DND-41 (cell line): ENCODE measurements around the gene NEUROG3.

ENCODE experiments used
- ATAC-seq: fragments of 200-7000 bp; cut with Tn5 transposase; 3 replicates; pipeline ENCODE4 v1.9.1; 2021; ENCODE audit warnings: low read depth; ENCODE audit not compliant: insufficient read depth
- DNase-seq: peaks from one replicate; pipeline ENCODE4 v3.0.0-alpha.2; 2020
- H2AFZ ChIP-seq: 2 replicates; pipeline ENCODE4 v1.6.0; 2012; ENCODE audit warnings: low read depth, low read length
- H3K27ac ChIP-seq: 2 replicates; pipeline ENCODE4 v1.5.1; 2012; ENCODE audit warnings: low read length, inconsistent platforms
- H3K27me3 ChIP-seq: fragments of 200-600 bp; sonication (generic); 2 replicates; pipeline ENCODE4 v1.6.0; 2012; ENCODE audit warnings: low read length, mild to moderate bottlenecking, inconsistent platforms; ENCODE audit not compliant: insufficient read depth, poor library complexity
- H3K36me3 ChIP-seq: 2 replicates; pipeline ENCODE4 v1.5.1; 2012; ENCODE audit warnings: low read length, inconsistent platforms; ENCODE audit not compliant: insufficient read depth
- H3K4me1 ChIP-seq: 2 replicates; pipeline ENCODE4 v1.5.1; 2012; ENCODE audit warnings: mild to moderate bottlenecking, low read length; ENCODE audit not compliant: insufficient read depth
- H3K4me2 ChIP-seq: 2 replicates; pipeline ENCODE4 v1.6.0; 2012; ENCODE audit warnings: mild to moderate bottlenecking, moderate library complexity, low read length, inconsistent platforms; ENCODE audit not compliant: insufficient read depth
- H3K4me3 ChIP-seq, 2 experiments: fragments of 200-600 bp in 1 of 2; shearing (Covaris generic) in 1 of 2; 2 replicates each; pipeline ENCODE4 v1.5.1; 2012 to 2016; ENCODE audit warnings: inconsistent platforms in 2 of 2, low read length in 2 of 2, mild to moderate bottlenecking in 2 of 2, low read depth in 1 of 2, moderate library complexity in 1 of 2
- H3K79me2 ChIP-seq: 2 replicates; pipeline ENCODE4 v1.6.0; 2012; ENCODE audit warnings: low read length, inconsistent platforms; ENCODE audit not compliant: insufficient read depth
- H3K9ac ChIP-seq: 2 replicates; pipeline ENCODE4 v1.6.0; 2012; ENCODE audit warnings: low read depth, mild to moderate bottlenecking, inconsistent platforms, low read length, moderate library complexity
- H3K9me3 ChIP-seq: 2 replicates; pipeline ENCODE4 v1.5.1; 2012; ENCODE audit warnings: low read length, moderate library complexity, mild to moderate bottlenecking, inconsistent platforms; ENCODE audit not compliant: insufficient read depth, severe bottlenecking
- H4K20me1 ChIP-seq: 2 replicates; pipeline ENCODE4 v1.6.0; 2012; ENCODE audit warnings: low read length; ENCODE audit not compliant: insufficient read depth
- EZH2 ChIP-seq: IDR thresholded peaks from 3 replicates; pipeline ENCODE4 v1.6.1; 2012; ENCODE audit warnings: borderline replicate concordance, low read depth, mild to moderate bottlenecking, moderate library complexity, low read length, inconsistent platforms; ENCODE audit not compliant: severe bottlenecking
- TF ChIP-seq, protein P1 (sequence below): IDR thresholded peaks from 2 replicates; pipeline ENCODE4 v1.5.1; 2012; ENCODE audit warnings: borderline replicate concordance, low read length, moderate library complexity, mild to moderate bottlenecking; ENCODE audit not compliant: poor library complexity, severe bottlenecking; ENCODE audit errors: extremely low read depth

Gene NEUROG3

DNA sequence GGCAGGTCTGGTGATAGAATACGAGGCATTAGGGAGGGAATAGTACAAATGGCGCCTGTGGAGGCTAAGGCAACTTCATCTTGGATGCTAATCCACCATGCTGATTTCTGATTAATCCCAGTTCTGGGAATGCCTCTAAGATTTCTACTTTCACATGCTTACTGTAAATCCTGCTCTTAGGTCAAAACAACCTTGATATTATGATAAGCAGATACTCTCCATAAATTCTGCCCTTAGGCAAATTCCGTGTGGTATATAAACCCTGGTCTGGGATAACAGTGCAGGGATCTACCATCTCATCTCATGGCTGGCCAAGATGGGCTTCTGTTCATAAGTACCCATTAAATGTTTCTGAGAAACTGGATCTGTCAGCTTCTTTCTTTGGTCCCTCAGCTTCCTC is 11.4 kb upstream of the NEUROG3 start:
- Histone ChIP-seq H3K27me3 (peaks cover 5% of the 10 kb centered on the region), H2AFZ (no peak overlapping the region), H3K9ac (no peak overlapping the region), H3K36me3 (no peaks in the 10 kb centered on the region), H3K27ac (no peak overlapping the region), H4K20me1 (no peaks in the 10 kb centered on the region), H3K4me2 (no peak overlapping the region), H3K4me3 (no peak overlapping the region), H3K79me2 (no peaks in the 10 kb centered on the region), H3K9me3 (no peaks in the 10 kb centered on the region), H3K4me1 (no peaks in the 10 kb centered on the region)
- DNase-seq (no peak), ATAC-seq (no peak)
- TF ChIP-seq, protein P1, sequence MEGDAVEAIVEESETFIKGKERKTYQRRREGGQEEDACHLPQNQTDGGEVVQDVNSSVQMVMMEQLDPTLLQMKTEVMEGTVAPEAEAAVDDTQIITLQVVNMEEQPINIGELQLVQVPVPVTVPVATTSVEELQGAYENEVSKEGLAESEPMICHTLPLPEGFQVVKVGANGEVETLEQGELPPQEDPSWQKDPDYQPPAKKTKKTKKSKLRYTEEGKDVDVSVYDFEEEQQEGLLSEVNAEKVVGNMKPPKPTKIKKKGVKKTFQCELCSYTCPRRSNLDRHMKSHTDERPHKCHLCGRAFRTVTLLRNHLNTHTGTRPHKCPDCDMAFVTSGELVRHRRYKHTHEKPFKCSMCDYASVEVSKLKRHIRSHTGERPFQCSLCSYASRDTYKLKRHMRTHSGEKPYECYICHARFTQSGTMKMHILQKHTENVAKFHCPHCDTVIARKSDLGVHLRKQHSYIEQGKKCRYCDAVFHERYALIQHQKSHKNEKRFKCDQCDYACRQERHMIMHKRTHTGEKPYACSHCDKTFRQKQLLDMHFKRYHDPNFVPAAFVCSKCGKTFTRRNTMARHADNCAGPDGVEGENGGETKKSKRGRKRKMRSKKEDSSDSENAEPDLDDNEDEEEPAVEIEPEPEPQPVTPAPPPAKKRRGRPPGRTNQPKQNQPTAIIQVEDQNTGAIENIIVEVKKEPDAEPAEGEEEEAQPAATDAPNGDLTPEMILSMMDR: no peak
- TF ChIP-seq EZH2: no peak

DNA sequence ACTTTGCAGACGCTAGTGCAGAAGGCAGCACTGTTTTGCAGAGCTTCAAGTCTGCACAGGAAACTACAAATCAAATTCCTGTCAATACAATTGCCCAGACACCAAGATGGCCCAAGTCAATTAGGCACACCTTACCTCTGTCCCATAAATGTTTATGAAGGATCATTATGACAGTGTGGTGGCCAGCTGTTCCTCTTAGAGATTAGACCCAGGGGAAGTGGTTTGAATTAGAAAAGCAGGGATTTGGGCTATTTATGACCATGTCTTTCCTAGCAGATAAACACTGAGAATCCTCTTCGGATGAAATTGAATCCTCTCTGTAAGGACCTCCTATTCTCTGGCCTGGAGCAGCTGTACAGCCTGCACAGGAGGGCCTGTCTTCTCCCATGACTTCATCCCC is 9.9 kb upstream of the NEUROG3 start:
- H3K79me2 ChIP-seq: no peaks in the 10 kb centered on the region
- H4K20me1 ChIP-seq: no peaks in the 10 kb centered on the region
- H3K9ac ChIP-seq: no peak overlapping the region
- no peaks in the 10 kb centered on the region for H3K36me3 ChIP-seq
- DNase-seq: no peak
- TF ChIP-seq, protein P1: no peak
- TF ChIP-seq EZH2: no peak
- H3K27ac ChIP-seq: no peak overlapping the region
- no peak overlapping the region for H3K4me2 ChIP-seq
- no peaks in the 10 kb centered on the region for H3K9me3 ChIP-seq
- peaks cover 5% of the 10 kb centered on the region for H3K27me3 ChIP-seq
- H3K4me1 ChIP-seq: no peaks in the 10 kb centered on the region
- no peak overlapping the region for H2AFZ ChIP-seq
- no peak for ATAC-seq
- no peak overlapping the region for H3K4me3 ChIP-seq

DNA sequence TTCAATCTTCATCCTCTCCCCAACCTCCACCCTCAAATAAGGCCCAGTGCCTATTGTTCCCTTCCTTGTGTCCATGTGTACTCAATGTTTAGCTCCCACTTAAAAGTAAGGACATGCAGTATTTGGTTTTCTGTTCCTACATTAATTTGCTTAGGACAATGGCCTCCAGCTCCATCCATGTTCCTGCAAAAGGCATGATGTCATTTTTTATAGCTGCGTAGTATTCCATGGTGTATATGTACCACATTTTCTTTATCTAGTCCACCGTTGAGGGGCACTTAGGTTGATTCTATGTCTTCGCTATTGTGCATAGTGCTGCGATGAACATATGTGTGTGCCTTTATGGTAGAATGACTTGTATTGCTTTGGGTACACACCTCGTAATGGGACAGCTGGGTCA is 7.2 kb upstream of the NEUROG3 start:
- Histone ChIP-seq H3K27me3 (no peaks in the 10 kb centered on the region), H3K4me3 (no peak overlapping the region), H3K4me1 (no peaks in the 10 kb centered on the region), H3K36me3 (no peaks in the 10 kb centered on the region), H3K4me2 (no peak overlapping the region), H3K9ac (no peak overlapping the region), H3K9me3 (no peaks in the 10 kb centered on the region), H4K20me1 (no peaks in the 10 kb centered on the region), H2AFZ (no peak overlapping the region), H3K79me2 (no peaks in the 10 kb centered on the region), H3K27ac (no peak overlapping the region)
- ATAC-seq: no peak
- TF ChIP-seq EZH2: no peak
- DNase-seq: no peak

DNA sequence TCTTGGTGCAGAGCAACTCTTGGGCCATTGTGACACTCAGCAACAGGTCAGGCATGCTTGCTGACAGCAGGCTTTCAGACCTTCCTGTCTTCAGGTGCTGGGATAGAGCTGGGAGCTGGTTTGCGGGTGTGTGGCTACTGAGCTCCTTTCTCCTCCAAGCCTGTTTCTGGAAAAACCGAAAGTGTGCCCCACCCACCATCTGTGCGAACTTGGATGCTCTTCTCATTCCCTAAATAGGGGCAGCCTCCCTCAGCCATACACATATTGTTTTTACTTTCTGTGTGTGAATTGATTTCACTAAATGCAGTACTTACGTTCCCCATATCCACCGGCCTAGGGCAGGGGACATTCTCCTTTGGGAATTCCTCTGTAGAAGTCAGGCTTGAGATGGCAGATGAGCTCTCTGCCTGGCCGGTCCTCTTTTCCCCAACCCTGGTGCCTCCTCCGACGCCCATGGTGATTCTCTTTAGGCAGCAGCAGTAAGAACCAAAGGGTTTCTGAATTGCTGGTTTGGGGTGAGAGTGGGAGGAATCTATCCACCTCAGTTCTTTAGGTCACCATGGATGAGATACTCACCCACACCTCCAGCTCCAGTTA is 6.3 kb upstream of the NEUROG3 start:
- Histone ChIP-seq H3K4me2 (no peak overlapping the region), H3K9ac (no peak overlapping the region), H3K9me3 (no peaks in the 10 kb centered on the region), H3K27me3 (peaks cover 8% of the 10 kb centered on the region), H3K36me3 (no peaks in the 10 kb centered on the region), H3K4me3 (no peak overlapping the region), H3K27ac (no peak overlapping the region), H2AFZ (no peak overlapping the region), H3K4me1 (no peaks in the 10 kb centered on the region), H4K20me1 (no peaks in the 10 kb centered on the region; the same call in 1 of the 2 replicates), H3K79me2 (no peaks in the 10 kb centered on the region)
- no peak for DNase-seq
- no peak for ATAC-seq
- TF ChIP-seq, protein P1: no peak
- TF ChIP-seq EZH2: no peak
